Vagina (tissue), 2 donors: ENCODE results near the gene ABLIM1. TPM values are rescaled to one million over a fixed set of nuclear protein-coding genes. Genes with fewer than 3 reads are reported as not detected.

Source experiments
- DNase-seq, 2 donors: peaks; one replicate each; pipeline ENCODE4 v3.0.0-alpha.2; 2017; ENCODE audit errors: extremely low spot score in 2 of 2
- H3K27ac ChIP-seq: fragments of 200-600 bp; sonication (generic); one replicate; pipeline ENCODE4 v1.5.1; 2019
- H3K27me3 ChIP-seq: fragments of 200-600 bp; sonication (generic); one replicate; pipeline ENCODE4 v1.5.1; 2019
- H3K36me3 ChIP-seq, 2 donors: fragments of 200-600 bp; sonication (generic); one replicate each; pipeline ENCODE4 v1.5.1; 2017 to 2019
- H3K4me1 ChIP-seq: fragments of 200-600 bp; sonication (generic); one replicate; pipeline ENCODE4 v1.5.1; 2019
- H3K4me3 ChIP-seq, 2 donors: fragments of 200-600 bp; sonication (generic); 1 replicate in 1 of 2; 2 replicates in 1 of 2; pipeline ENCODE4 v1.5.1; 2016 to 2019
- H3K9me3 ChIP-seq: fragments of 200-600 bp; sonication (generic); one replicate; pipeline ENCODE4 v1.5.1; 2019
- CTCF ChIP-seq, 3 experiments: fragments of 450-650 bp in 2 of 3; fragments of 200-600 bp in 1 of 3; sonication (generic) in 1 of 3; IDR thresholded peaks; one replicate each; pipeline ENCODE4 v1.5.1; 2017 to 2019; ENCODE audit warnings: antibody characterized with exemption in 3 of 3, mild to moderate bottlenecking in 2 of 3, moderate library complexity in 2 of 3
- POLR2A ChIP-seq, 2 donors: fragments of 450-650 bp; IDR thresholded peaks; one replicate each; pipeline ENCODE4 v1.6.1; 2017; ENCODE audit warnings: antibody characterized with exemption in 2 of 2, mild to moderate bottlenecking in 2 of 2, moderate library complexity in 2 of 2
- POLR2AphosphoS5 ChIP-seq, 2 donors: sonication (generic); formaldehyde crosslinking; IDR thresholded peaks; one replicate each; pipeline ENCODE4 v1.9.0; 2017; ENCODE audit warnings: antibody characterized with exemption in 2 of 2, mild to moderate bottlenecking in 2 of 2, low read depth in 1 of 2; ENCODE audit not compliant: insufficient read depth in 1 of 2
- intact Hi-C: fragments of 100-400 bp; cut with DNase I; formaldehyde crosslinking; loops from one replicate; pipeline ENCODE4 v1.15.1; 2023
- total RNA-seq: library from RNA; depleted of rRNA; stranded (reverse); fragments of >200 nt; gene quantifications from one replicate; pipeline ENCODE4 v1.2.3, GENCODE V29; 2016

The ABLIM1 gene
- total RNA-seq, 1 donor from 2014 or later: 176 TPM

DNA sequence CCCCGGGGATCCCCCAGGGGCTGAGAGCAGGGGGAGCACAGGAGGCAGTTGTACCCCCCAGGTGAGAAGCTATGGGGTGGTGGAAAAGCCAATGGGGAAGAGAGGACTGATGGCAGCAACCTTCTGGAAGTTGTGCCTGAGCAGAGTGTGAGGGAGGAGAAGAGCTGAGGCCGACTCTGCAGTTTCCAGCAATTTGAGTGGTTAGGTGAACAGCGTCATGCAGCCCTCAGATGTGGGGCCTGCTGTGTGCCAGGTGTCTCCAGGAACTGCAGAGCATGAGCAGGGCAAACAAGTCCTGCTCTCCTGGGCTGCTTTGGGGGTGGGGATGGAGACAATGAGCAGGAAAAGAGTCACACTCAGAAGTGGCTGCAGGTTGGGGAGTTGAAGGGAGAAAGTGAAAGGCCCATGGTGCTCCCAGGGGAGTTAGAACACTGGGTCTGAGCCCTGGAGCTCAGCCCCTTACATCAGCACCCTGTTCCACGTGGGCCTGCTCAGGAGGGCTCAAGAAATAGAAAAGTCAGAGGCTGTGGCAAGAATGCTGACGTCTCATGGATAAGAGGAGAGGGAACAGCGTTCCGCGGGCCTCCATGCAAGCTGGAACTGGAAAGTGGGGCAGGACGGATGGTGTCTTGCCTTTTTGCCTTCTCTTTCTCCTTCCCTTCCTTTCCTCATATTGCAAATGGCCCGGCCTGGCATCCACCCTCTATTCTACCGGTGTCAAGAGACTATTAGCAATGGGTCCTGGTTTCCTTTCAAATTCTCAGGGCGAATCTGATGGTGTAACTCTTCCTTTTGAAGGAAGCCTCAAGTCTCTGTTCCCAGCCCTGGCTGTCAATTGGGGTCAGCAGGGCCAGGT is 249.7 kb downstream of the ABLIM1 start:
- Histone ChIP-seq H3K9me3 (no peaks in the 10 kb centered on the region), H3K27me3 (no peaks in the 10 kb centered on the region), H3K4me3 (no peak overlapping the region), H3K4me1 (peaks cover 28% of the 10 kb centered on the region), H3K27ac (no peak overlapping the region), H3K36me3 (no peaks in the 10 kb centered on the region)
- intact Hi-C loops: loop anchor here (10.0 kb wide), 1 partner anchor 104 kb away; no protein-coding TSS in a partner anchor
- DNase-seq: no peak
- no peak for TF ChIP-seq POLR2A (IDR thresholded peaks at IDR 0.05)
- no peak for TF ChIP-seq CTCF (IDR thresholded peaks at IDR 0.05)
- TF ChIP-seq POLR2AphosphoS5 (IDR thresholded peaks at IDR 0.05; ENCODE audit: insufficient read depth in 1 of 2, low read depth in 1 of 2): no peak

- no peak for DNase-seq
- no peaks in the 10 kb centered on the region for H3K9me3 ChIP-seq
- H3K27ac ChIP-seq: no peak overlapping the region
- no peak overlapping the region for H3K4me3 ChIP-seq
- no peaks in the 10 kb centered on the region for H3K36me3 ChIP-seq
- H3K4me1 ChIP-seq: peaks cover 36% of the 10 kb centered on the region
- intact Hi-C loops: loop anchor here (10.0 kb wide), 1 partner anchor 102 kb away; no protein-coding TSS in a partner anchor
- no peaks in the 10 kb centered on the region for H3K27me3 ChIP-seq
- TF ChIP-seq POLR2AphosphoS5 (IDR thresholded peaks at IDR 0.05; ENCODE audit: insufficient read depth in 1 of 2, low read depth in 1 of 2) (no peak), CTCF (IDR thresholded peaks at IDR 0.05) (no peak), POLR2A (IDR thresholded peaks at IDR 0.05) (no peak)
Observed at GRCh38 chr10:114406455-114406854, 251.6 kb downstream of the ABLIM1 start.

GRCh38 chr10:114405011-114405350 is 253.1 kb downstream of the ABLIM1 start:
- Histone ChIP-seq H3K9me3 (no peaks in the 10 kb centered on the region), H3K4me3 (peak overlapping the region; percentile 73 to 78), H3K4me1 (peaks cover 51% of the 10 kb centered on the region), H3K27me3 (no peaks in the 10 kb centered on the region), H3K27ac (peak overlapping the region; percentile 91), H3K36me3 (no peaks in the 10 kb centered on the region)
- DNase-seq: no peak
- TF ChIP-seq CTCF (IDR thresholded peaks at IDR 0.05) (no peak), POLR2AphosphoS5 (IDR thresholded peaks at IDR 0.05; ENCODE audit: insufficient read depth in 1 of 2, low read depth in 1 of 2) (no peak), POLR2A (IDR thresholded peaks at IDR 0.05) (no peak)
- intact Hi-C loops: loop anchor here (10.0 kb wide), 1 partner anchor 100 kb away; no protein-coding TSS in a partner anchor

DNA sequence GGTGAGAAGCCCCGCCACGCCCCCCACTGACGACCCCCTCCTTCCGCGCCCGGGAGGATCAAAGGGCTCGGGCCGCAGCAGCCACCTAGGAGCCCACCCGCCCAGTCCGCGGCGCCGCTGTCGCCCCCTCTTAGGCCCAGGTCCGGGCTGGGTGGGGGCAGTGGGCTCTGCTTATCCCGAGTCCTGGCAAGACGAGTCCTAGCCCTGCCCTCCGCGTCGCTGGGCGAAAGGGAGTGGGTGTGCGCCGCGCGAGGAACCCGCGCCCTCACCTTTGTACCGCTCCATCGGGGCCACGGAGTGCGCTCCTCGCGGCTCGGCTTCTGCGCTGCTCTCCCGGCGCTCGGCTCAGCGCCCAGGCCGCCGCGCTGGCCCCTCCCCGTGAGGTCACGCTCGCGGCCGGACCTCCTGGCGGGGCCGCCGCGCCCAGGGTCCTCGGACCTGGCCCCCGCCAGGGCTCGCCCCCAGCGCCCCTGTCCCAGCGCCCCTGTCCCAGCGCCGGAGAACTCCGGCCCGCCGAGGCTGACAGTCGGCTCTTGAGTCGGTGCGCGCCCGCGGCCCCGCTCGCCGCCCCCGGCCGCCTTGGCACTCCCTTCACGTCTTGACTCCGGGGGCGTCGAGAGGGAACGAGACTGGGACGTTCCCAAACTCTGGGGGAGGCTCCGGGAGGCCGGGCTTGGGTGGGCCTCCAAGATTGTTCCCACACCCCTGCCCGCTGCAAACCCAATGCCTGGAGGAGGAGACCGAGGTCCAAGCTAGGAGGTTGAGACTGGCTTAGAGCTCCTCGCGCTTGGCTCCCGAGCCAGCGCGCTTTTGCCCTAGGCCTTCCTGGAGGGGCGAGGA is 253.7 kb downstream of the ABLIM1 start, which contains the start of gene AFAP1L2:
AFAP1L2 (minus strand) TSS at position 332 of the 840 bp plus-strand sequence; CDS start at position 285, 47 bp downstream.
- peak within 1 kb of the TSS; percentile 91 for H3K27ac ChIP-seq
- peaks cover 57% of the 10 kb centered on the region for H3K4me1 ChIP-seq
- peak within 1 kb of the TSS; percentile 73 to 78 for H3K4me3 ChIP-seq
- TF ChIP-seq POLR2AphosphoS5 (IDR thresholded peaks at IDR 0.05; ENCODE audit: insufficient read depth in 1 of 2, low read depth in 1 of 2) (peak in 1 of 2 donors; percentile 63), CTCF (IDR thresholded peaks at IDR 0.05) (no peak)
- no peaks in the 10 kb centered on the region for H3K27me3 ChIP-seq
- no peaks in the 10 kb centered on the region for H3K9me3 ChIP-seq
- no peak for DNase-seq
- intact Hi-C loops: loop anchor here (10.0 kb wide), 1 partner anchor 100 kb away; no protein-coding TSS in a partner anchor
- no peaks in the 10 kb centered on the region for H3K36me3 ChIP-seq
